K562 (cell line): ENCODE measurements around the gene SLC9C2. TPM values are rescaled to one million over a fixed set of nuclear protein-coding genes. Genes with fewer than 3 reads are reported as not detected.

Experiments used
- ATAC-seq: fragments of 200-7000 bp; cut with Tn5 transposase; 3 replicates; pipeline ENCODE4 v1.9.1; 2020; ENCODE audit warnings: moderate library complexity
- BruUV-seq: library from RNA; stranded (reverse); fragments of 400-500 nt; replicated peaks from 2 replicates; lab custom pipeline; 2021; lab: Mats Ljungman, UMichigan
- CTCF ChIA-PET: fragments of 300-600 bp; formaldehyde crosslinking; extraction: SDS; loops from one replicate; lab custom pipeline; 2021; ENCODE audit warnings: low intra/inter-chr PET ratio; lab: Yijun Ruan, JAX
- POLR2A ChIA-PET: fragments of 300-600, 350-650 bp; sonication (Branson Sonifier 250); formaldehyde crosslinking; extraction: SDS; loops from one replicate; lab custom pipeline; 2021; ENCODE audit warnings: antibody characterized with exemption, inconsistent platforms; lab: Yijun Ruan, JAX
- DNase-seq, 4 experiments: peaks; one replicate each; pipeline versions ENCODE4 v3.0.0 to v3.0.0-alpha.2; 2011 to 2018; ENCODE audit warnings: low spot score in 3 of 4, mixed read lengths in 3 of 4; ENCODE audit errors: extremely low read depth in 1 of 4
- FAIRE-seq: peaks from 2 replicates; lab custom pipeline; 2011; peaks lifted over from hg19 to GRCh38; lab: Jason Lieb, UNC
- H2AFZ ChIP-seq: 2 replicates; pipeline ENCODE4 v1.6.0; 2011; ENCODE audit warnings: low read depth, low read length, control low read depth, inconsistent platforms
- H3K27ac ChIP-seq: fragments of 200-600 bp; 3 replicates; pipeline ENCODE4 v1.8.0; 2011; ENCODE audit warnings: low read depth, mild to moderate bottlenecking, control low read depth, inconsistent platforms, low read length, moderate library complexity, mixed read lengths; ENCODE audit errors: extremely low read depth
- H3K27me3 ChIP-seq, 2 experiments: fragments of 300-600 bp in 1 of 2; 2 replicates in 1 of 2; 3 replicates in 1 of 2; pipeline versions ENCODE4 v1.6.0 to v1.8.0; 2011; ENCODE audit warnings: inconsistent platforms in 2 of 2, low read length in 2 of 2, mild to moderate bottlenecking in 1 of 2, mixed read lengths in 1 of 2, moderate library complexity in 1 of 2; ENCODE audit not compliant: control insufficient read depth in 2 of 2, insufficient read depth in 2 of 2
- H3K36me3 ChIP-seq: fragments of 300-600 bp; 3 replicates; pipeline ENCODE4 v1.8.0; 2011; ENCODE audit warnings: mild to moderate bottlenecking, low read length, inconsistent platforms; ENCODE audit not compliant: control insufficient read depth, insufficient read depth
- H3K4me1 ChIP-seq, 2 experiments: fragments of 200-600 bp in 1 of 2; replicated peaks in 1 of 2; 2 replicates in 1 of 2; 3 replicates in 1 of 2; pipeline versions ENCODE4 v1.5.1 to v1.8.0; 2011; ENCODE audit warnings: inconsistent platforms in 2 of 2, low read length in 2 of 2, mild to moderate bottlenecking in 1 of 2, mixed read lengths in 1 of 2, moderate library complexity in 1 of 2; ENCODE audit not compliant: control insufficient read depth in 2 of 2, insufficient read depth in 2 of 2
- H3K4me2 ChIP-seq: 2 replicates; pipeline ENCODE4 v1.6.1; 2011; ENCODE audit warnings: low read length, control low read depth, inconsistent platforms, mixed read lengths; ENCODE audit not compliant: insufficient read depth
- H3K4me3 ChIP-seq: fragments of 200-600 bp; sonication (generic), shearing (Covaris generic); 2 replicates; pipeline ENCODE4 v1.5.1; 2016; ENCODE audit warnings: control low read depth, inconsistent platforms
- H3K79me2 ChIP-seq: fragments of 200-600 bp; 3 replicates; pipeline ENCODE4 v1.8.0; 2011; ENCODE audit warnings: low read length, inconsistent platforms; ENCODE audit not compliant: control insufficient read depth, insufficient read depth
- H3K9ac ChIP-seq, 2 experiments: 2 replicates each; pipeline versions ENCODE4 v1.6.0 to v1.6.1; 2011; ENCODE audit warnings: low read depth in 2 of 2, low read length in 2 of 2, control low read depth in 1 of 2, inconsistent platforms in 1 of 2, mild to moderate bottlenecking in 1 of 2, mixed read lengths in 1 of 2; ENCODE audit not compliant: insufficient read depth in 1 of 2
- H3K9me1 ChIP-seq: one replicate; pipeline ENCODE4 v1.6.0; 2011; ENCODE audit warnings: inconsistent platforms, mild to moderate bottlenecking, low read length, moderate library complexity; ENCODE audit not compliant: control insufficient read depth, insufficient read depth
- H3K9me3 ChIP-seq: replicated peaks from 2 replicates; pipeline ENCODE4 v1.5.1; 2011; ENCODE audit warnings: low read depth, low read length, inconsistent platforms; ENCODE audit not compliant: control insufficient read depth, insufficient read depth
- H4K20me1 ChIP-seq: replicated peaks from 2 replicates; pipeline ENCODE4 v1.6.1; 2011; ENCODE audit warnings: low read length, inconsistent platforms, mixed read lengths; ENCODE audit not compliant: control insufficient read depth, insufficient read depth
- E2F8 ChIP-seq: fragments of 450-650 bp; IDR thresholded peaks from 2 replicates; pipeline ENCODE4 v1.7.1; 2018; ENCODE audit warnings: mild to moderate bottlenecking, low read depth; ENCODE audit not compliant: partially characterized antibody
- ESRRA ChIP-seq: fragments of 450-650 bp; IDR thresholded peaks from 2 replicates; pipeline ENCODE4 v1.6.1; 2014; ENCODE audit warnings: low read depth, mild to moderate bottlenecking, moderate library complexity, borderline replicate concordance
- HDAC8 ChIP-seq: fragments of 450-650 bp; IDR thresholded peaks from 2 replicates; pipeline ENCODE4 v1.6.1; 2016; ENCODE audit warnings: mild to moderate bottlenecking, missing genetic modification characterization, moderate library complexity, missing compliant biosample characterization
- JUN ChIP-seq, 2 experiments: sonication (generic) in 1 of 2; formaldehyde crosslinking in 1 of 2; IDR thresholded peaks; 2 replicates each; pipeline versions ENCODE4 v1.6.1 to v1.8.0; 2012 to 2022; ENCODE audit warnings: borderline replicate concordance in 2 of 2, mild to moderate bottlenecking in 2 of 2, improper control_type of control experiment in 1 of 2, low read depth in 1 of 2, low read length in 1 of 2, missing genetic modification reagents in 1 of 2
- NCOR1 ChIP-seq: fragments of 450-650 bp; IDR thresholded peaks from 2 replicates; pipeline ENCODE4 v1.6.1; 2016; ENCODE audit warnings: mild to moderate bottlenecking, moderate library complexity
- PCBP2 ChIP-seq: fragments of 200-400 bp; formaldehyde crosslinking; IDR thresholded peaks from 2 replicates; pipeline ENCODE4 v1.6.1; 2018; ENCODE audit warnings: low read length, low read depth, mild to moderate bottlenecking, moderate library complexity; ENCODE audit not compliant: poor library complexity, severe bottlenecking
- PPARD ChIP-seq: fragments of 250-450 bp; sonication (Bioruptor Pico); IDR thresholded peaks from 2 replicates; pipeline ENCODE4 v1.8.0; 2022; ENCODE audit warnings: inconsistent platforms, mild to moderate bottlenecking, moderate library complexity
- STAT5B ChIP-seq: fragments of 250-450 bp; sonication (Bioruptor Pico); IDR thresholded peaks from 2 replicates; pipeline ENCODE4 v1.8.0; 2021; ENCODE audit warnings: mild to moderate bottlenecking, inconsistent platforms
- TFAM ChIP-seq: fragments of 250-450 bp; sonication (Bioruptor Pico); conservative IDR thresholded peaks from 2 replicates; pipeline ENCODE4 v1.5.0; 2021; ENCODE audit warnings: mild to moderate bottlenecking, moderate library complexity
- TRIM28 ChIP-seq: fragments of 450-650 bp; IDR thresholded peaks from 2 replicates; pipeline ENCODE4 v1.6.1; 2017
- ZBTB49 ChIP-seq: sonication (generic); formaldehyde crosslinking; IDR thresholded peaks from 2 replicates; pipeline ENCODE4 v1.8.0; 2022; ENCODE audit warnings: missing genetic modification reagents, mild to moderate bottlenecking, borderline replicate concordance
- ZC3H11A ChIP-seq: IDR thresholded peaks from 2 replicates; pipeline ENCODE4 v1.6.1; 2012; ENCODE audit warnings: low read depth, low read length, improper control_type of control experiment
- ZFP36 ChIP-seq: fragments of 150-350 bp; IDR thresholded peaks from 2 replicates; pipeline ENCODE4 v1.6.1; 2018; ENCODE audit warnings: low read length, low read depth; ENCODE audit not compliant: partially characterized antibody
- ZFX ChIP-seq: sonication (generic); formaldehyde crosslinking; IDR thresholded peaks from 2 replicates; pipeline ENCODE4 v1.8.0; 2022; ENCODE audit warnings: mild to moderate bottlenecking, missing genetic modification reagents, moderate library complexity
- ZNF197 ChIP-seq: fragments of 200-800 bp; sonication (Bioruptor generic); IDR thresholded peaks from 2 replicates; pipeline ENCODE4 v1.6.1; 2016; ENCODE audit warnings: low read depth, missing genetic modification characterization, missing compliant biosample characterization
- ZNF398 ChIP-seq: fragments of 250-450 bp; sonication (Bioruptor Pico); IDR thresholded peaks from 2 replicates; pipeline ENCODE4 v1.8.0; 2021; ENCODE audit warnings: moderate library complexity, mild to moderate bottlenecking, inconsistent platforms
- WGBS: fragments of 100-300 bp; shearing (Covaris generic); methylation state at CpG from one replicate; pipeline ENCODE4 v1.1.6; 2016; ENCODE audit warnings: low coverage, mixed read lengths; ENCODE audit not compliant: insufficient coverage; ENCODE audit errors: missing lambda C conversion rate; 5-methylcytosine and 5-hydroxymethylcytosine counted together
- in situ Hi-C: fragments of 300-500 bp; cut with MboI; formaldehyde crosslinking; loops from 4 replicates; pipeline ENCODE4 v1.15.0; 2018; ENCODE audit warnings: inconsistent platforms, mixed read lengths
- intact Hi-C: fragments of 100-400 bp; cut with micrococcal nuclease; formaldehyde crosslinking; loops from 2 replicates; pipeline ENCODE4 v1.14.2; 2022
- polyA plus RNA-seq, 8 experiments: library from polyadenylated mRNA; depleted of rRNA in 4 of 8; stranded (reverse) in 5 of 8; unstranded in 3 of 8; fragments of >200 nt; fragmentation: Nextera tagmentation in 2 of 8; fragmentation: Illumina TruSeq in 1 of 8; extraction: Ambion mirVana in 2 of 8; extraction: Trizol in 1 of 8; gene quantifications; 2 replicates each; pipeline versions ENCODE4 v1.2.1 to v1.2.3, GENCODE V29; 2011 to 2014; ENCODE audit warnings: inconsistent platforms in 1 of 8, missing spikeins in 1 of 8
- total RNA-seq, 7 experiments: library from RNA; depleted of rRNA in 6 of 7; stranded (reverse); fragments of >200 nt in 6 of 7; fragmentation: Illumina TruSeq in 2 of 7; extraction: Trizol in 2 of 7; gene quantifications; 2 replicates each; pipeline versions ENCODE4 v1.2.1 to v1.2.3, GENCODE V29; 2011 to 2021; ENCODE audit warnings: low replicate concordance in 1 of 7

Gene SLC9C2
- total and polyA plus RNA-seq, 9 of the 15 experiments (the other 6 are each of a cell fraction or from before 2014, with no cell fraction given), result 0.11 to 0.22 (median 0.15) TPM; not detected in 5

- intact Hi-C loops, result no loop called here
- Histone ChIP-seq H3K9me3 (peaks cover 14% of the 10 kb centered on the region), H3K4me3 (no peak overlapping the region), H3K79me2 (peaks cover 8% of the 10 kb centered on the region; the same call in 2 of the 3 replicates), H4K20me1 (no peaks in the 10 kb centered on the region), H3K9me1 (no peaks in the 10 kb centered on the region), H2AFZ (no peak overlapping the region), H3K36me3 (peaks cover 6% of the 10 kb centered on the region), H3K27ac (no peak overlapping the region), H3K27me3 (no peaks in the 10 kb centered on the region), H3K4me1 (peaks cover 0 to 15% of the 10 kb centered on the region in 2 experiments; a peak in 4 of 5 replicates), H3K4me2 (no peak overlapping the region), H3K9ac (no peak overlapping the region)
- 64% methylated on average over 4 of the region's 4 CpGs for WGBS
- CTCF ChIA-PET, result no interaction called here
- no TSS peak for BruUV-seq
- ATAC-seq (no peak), DNase-seq (no peak), FAIRE-seq (no peak)
- in situ Hi-C loops, result no loop called here
- POLR2A ChIA-PET, result no interaction called here
- no peak for TF ChIP-seq ZC3H11A
- TF ChIP-seq ZNF197 (CRISPR knock-in tag), result no peak
- peak; percentile 92 for TF ChIP-seq TRIM28
- no peak for TF ChIP-seq STAT5B (CRISPR knock-in tag)
- no peak for TF ChIP-seq E2F8
- TF ChIP-seq ZFP36, result peak; percentile 96
- no peak for TF ChIP-seq PCBP2
- TF ChIP-seq ZNF398 (CRISPR knock-in tag), result no peak
- no peak for TF ChIP-seq ESRRA
- no peak for TF ChIP-seq JUN (IDR thresholded peaks at IDR 0.05; ENCODE audit: borderline replicate concordance, low read depth, low read length)
- no peak for TF ChIP-seq JUN (CRISPR knock-in tag; IDR thresholded peaks at IDR 0.05; ENCODE audit: borderline replicate concordance)
- no peak for TF ChIP-seq TFAM
- TF ChIP-seq ZBTB49 (CRISPR knock-in tag), result no peak
- TF ChIP-seq NCOR1, result no peak
- TF ChIP-seq PPARD (CRISPR knock-in tag), result no peak
- TF ChIP-seq HDAC8, result no peak
- no peak for TF ChIP-seq ZFX (CRISPR knock-in tag)
Measured at GRCh38 chr1:173470608-173471007, 132.3 kb downstream of the SLC9C2 start.
